Activated CD4-positive, alpha-beta T cell treated with anti-CD3 and anti-CD28 coated beads, Interleukin-2, amount 10 ng/mL, durations not matched to agents 24 days and 14 days (primary cell): ENCODE measurements around the gene TMEM237. TPM values are rescaled to one million over a fixed set of nuclear protein-coding genes. Genes with fewer than 3 reads are reported as not detected.

Experiments
- total RNA-seq: library from RNA; stranded (reverse); gene quantifications from 2 replicates; pipeline ENCODE4 v1.2.3, GENCODE V29; 2022

TMEM237 gene
- total RNA-seq, 1 donor from 2014 or later = 18.8 TPM

Other genes starting within 250 kb of the TMEM237 start
- gene TRAK2, start 192.0 kb downstream of the TMEM237 start, total RNA-seq = 26.5 and 29.1 TPM in 2 replicates
- gene STRADB, start 191.8 kb downstream of the TMEM237 start, total RNA-seq = 18.5 and 20.1 TPM in 2 replicates
- gene MPP4, start 55.1 kb upstream of the TMEM237 start, total RNA-seq = not detected in 2 replicates
- 10.7 and 11.3 TPM in 2 replicates for gene ALS2, start 137.4 kb upstream of the TMEM237 start, total RNA-seq
- gene CDK15, start 163.0 kb upstream of the TMEM237 start, total RNA-seq = not detected in 2 replicates